GM18517 (cell line): ENCODE data around the gene NRROS.

Source experiments
- ATAC-seq: cut with Tn5 transposase; IDR thresholded peaks from one replicate; pipeline ENCODE4 v1.9.1; 2021; ENCODE audit warnings: mild to moderate bottlenecking, moderate library complexity; ENCODE audit not compliant: unreplicated experiment

NRROS gene

DNA sequence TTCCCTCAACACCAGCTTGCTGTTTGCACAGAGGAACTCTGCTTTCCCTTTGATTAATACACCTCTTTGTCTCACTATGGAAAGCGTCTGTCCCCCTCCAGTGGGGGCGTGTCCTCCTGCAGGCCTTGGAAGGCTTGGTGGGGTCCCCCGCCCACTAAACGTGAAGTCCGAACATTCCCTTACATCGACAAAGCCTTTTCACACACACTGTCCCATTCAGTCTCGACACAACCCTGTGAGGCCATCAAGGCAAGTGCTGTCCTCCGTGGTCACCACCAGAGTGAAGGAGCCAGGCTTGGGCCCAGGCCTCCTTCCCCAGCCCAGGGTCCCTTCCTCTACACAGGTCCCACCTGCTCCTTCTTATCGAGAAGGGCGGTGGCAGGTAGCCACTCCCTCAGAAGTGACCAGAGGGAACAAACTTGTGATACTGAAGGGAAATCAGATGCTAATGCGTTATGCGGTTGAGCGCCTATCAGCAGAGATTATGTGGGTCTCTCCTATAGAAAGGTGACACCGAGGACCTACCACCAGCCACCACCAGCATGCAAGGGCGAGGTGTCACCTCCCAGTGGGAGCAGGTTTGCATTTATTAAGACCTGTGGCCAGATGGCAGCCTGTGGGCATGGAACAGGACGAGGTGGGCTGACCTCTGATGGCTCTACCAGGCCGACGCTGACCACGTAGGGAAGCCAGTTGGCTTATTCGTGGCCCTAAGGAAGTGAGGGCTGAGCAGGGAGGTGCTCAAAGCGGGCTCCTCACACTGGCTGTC, 6.6 kb downstream of the NRROS start:
- ATAC-seq: no peak

- no peak for ATAC-seq
Measured at GRCh38 chr3:196646666-196647216, 7.2 kb downstream of the NRROS start.

DNA sequence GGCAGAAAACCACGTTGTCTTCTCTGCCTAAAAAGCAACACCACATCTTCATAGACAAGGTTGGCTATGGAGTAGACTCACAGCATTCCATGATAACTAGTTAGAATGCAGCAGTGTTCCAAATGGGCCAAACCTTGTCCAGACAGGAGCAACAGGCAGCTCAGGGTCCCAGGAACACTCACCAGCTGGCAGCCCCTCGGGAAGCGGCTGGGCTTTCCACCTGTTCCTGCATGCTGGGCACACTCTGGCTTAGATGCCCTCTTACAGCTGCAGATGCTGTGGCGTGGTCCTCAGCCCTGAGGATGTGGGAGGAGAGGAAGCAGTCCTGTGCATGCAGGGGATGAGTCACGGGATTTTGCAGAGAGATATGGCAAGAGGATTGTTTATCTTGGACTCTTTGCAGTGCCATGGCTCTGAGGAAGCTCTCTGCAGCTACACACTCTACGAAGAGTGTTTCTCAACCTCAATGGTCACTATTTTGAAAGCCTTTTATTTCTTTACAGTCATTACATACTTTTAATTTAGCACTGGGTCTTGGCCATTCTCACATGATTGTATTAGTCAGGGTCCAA, 11.3 kb downstream of the NRROS start:
- no peak for ATAC-seq

GRCh38 chr3:196651819-196652218, 12.3 kb downstream of the NRROS start:
- no peak for ATAC-seq

DNA sequence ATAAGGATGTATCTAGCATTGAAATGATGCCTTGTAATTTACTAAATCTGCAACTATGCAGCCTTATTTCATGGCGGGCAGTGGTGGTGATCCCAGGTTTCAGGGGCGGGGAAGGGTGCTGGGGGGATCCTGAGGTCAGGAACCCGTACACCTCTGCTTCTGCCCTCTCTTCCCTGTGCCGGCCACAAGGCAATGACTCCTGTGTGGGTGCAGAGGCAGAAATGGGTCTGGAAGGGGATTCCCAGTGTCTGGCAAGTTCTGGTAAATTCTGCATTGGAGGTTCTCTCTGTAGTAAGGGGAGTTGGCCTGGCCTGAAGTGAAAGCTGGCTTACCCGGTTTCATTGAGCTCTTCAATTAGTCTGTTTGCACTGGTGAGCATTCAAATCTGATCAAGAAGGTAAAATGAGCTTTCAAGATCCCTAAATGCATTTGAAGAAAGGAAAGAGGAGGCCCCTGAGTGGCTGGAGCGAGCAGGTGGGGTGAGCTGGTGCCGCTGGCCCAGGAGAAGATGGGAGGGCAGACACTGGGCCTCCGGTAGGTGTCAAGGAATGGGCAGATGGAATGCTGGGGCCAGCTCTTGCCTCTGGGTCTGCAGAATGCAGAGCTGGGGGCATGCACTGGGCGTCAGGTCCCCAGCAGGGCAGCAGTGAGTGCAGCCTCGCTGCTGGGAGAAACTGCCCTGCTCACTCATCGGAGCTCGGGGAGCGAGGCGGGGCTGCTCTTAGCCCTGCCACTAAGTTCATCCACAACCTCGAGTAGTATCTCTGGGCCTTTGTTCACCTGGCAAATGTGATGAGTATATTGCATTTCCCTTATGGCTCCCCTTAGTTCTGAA, 13.7 kb downstream of the NRROS start:
- no peak for ATAC-seq

DNA sequence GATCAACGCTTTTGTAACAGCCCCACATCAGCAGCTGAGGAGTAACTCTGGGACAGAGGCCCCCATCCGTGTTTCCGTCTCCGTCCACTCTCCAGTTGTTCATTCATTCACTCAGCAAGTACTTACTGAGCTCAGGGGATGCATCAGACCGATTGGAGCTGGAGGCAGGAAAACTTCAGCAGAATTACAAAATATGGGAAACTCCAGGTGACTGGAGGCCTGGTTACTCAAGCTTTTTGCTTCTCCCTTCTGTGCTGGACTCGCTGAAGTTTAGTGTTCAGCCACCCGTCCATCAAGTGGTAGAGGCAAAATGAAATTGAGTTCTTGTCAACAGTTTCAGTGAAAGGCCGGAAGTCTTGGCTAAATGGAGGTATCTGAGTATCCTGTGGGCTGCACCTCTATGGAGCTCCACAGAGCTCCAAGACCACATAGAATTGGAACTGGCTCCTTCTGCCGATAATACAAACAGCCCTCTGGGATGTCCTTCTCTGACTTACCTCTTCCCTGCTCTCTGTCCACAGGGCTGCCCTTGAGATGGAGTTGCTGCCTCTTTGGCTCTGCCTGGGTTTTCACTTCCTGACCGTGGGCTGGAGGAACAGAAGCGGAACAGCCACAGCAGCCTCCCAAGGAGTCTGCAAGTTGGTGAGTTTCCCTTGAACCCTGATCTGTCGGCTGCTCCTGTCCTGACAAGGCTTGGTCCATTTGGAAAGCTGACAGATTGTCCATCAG, 14.7 kb downstream of the NRROS start:
- no peak for ATAC-seq

GRCh38 chr3:196654735-196655090, 15.2 kb downstream of the NRROS start:
- no peak for ATAC-seq

- ATAC-seq: no peak
Measured at GRCh38 chr3:196655496-196655895, 16.0 kb downstream of the NRROS start.

GRCh38 chr3:196656213-196656612, 16.7 kb downstream of the NRROS start:
- no peak for ATAC-seq

DNA sequence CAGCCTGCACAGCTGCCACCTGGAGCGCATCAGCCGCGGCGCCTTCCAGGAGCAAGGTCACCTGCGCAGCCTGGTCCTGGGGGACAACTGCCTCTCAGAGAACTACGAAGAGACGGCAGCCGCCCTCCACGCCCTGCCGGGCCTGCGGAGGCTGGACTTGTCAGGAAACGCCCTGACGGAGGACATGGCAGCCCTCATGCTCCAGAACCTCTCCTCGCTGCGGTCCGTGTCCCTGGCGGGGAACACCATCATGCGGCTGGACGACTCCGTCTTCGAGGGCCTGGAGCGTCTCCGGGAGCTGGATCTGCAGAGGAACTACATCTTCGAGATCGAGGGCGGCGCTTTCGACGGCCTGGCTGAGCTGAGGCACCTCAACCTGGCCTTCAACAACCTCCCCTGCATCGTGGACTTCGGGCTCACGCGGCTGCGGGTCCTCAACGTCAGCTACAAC, 20.4 kb downstream of the NRROS start:
- ATAC-seq: no peak

GRCh38 chr3:196660381-196661166, 21.1 kb downstream of the NRROS start:
- no peak for ATAC-seq

GRCh38 chr3:196661400-196661799, 21.9 kb downstream of the NRROS start:
- no peak for ATAC-seq

- ATAC-seq: no peak
Measured at GRCh38 chr3:196662033-196662432, 22.5 kb downstream of the NRROS start.

- ATAC-seq: no peak
Measured at GRCh38 chr3:196662711-196663571, 23.4 kb downstream of the NRROS start.

DNA sequence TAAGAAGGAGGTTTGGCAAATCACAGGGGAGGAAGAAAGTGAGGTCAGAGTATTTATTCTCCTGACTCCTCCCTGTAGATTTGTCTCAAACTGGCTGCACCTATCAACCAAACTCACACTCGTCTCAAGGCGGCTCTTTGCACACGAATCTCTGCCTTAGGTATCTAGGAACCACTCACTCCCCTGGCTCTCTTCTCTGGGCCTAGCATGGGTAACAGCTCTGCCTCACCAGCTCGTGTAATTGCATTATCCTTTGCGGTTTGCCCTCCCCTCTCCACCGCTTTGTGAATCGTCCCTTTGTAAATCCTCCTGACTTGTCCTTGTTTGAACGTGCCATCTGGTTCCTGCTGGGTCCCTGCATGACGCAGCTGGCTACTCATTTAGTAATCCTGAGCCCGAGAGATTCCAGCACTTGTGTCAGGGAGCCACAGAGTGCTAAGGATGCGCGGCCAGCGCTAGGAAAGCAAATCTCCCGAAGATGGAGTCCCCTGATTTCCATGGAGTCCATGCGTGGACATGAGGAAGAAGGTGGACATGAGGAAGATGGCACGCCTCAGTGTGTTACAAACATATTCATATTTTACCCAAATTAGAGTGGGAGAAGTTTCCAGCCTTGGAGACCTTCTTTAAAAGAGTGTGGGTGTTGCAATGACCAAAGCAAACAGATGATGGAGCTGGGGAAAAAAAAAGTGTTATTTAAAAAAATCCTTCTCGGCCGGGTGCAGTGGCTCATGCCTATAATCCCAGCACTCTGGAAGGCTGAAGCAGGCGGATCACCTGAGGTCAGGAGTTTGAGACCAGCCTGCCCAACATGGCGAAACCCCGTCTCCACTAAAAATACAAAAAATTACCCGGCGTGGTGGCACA, 26.7 kb downstream of the NRROS start:
- ATAC-seq: no peak

DNA sequence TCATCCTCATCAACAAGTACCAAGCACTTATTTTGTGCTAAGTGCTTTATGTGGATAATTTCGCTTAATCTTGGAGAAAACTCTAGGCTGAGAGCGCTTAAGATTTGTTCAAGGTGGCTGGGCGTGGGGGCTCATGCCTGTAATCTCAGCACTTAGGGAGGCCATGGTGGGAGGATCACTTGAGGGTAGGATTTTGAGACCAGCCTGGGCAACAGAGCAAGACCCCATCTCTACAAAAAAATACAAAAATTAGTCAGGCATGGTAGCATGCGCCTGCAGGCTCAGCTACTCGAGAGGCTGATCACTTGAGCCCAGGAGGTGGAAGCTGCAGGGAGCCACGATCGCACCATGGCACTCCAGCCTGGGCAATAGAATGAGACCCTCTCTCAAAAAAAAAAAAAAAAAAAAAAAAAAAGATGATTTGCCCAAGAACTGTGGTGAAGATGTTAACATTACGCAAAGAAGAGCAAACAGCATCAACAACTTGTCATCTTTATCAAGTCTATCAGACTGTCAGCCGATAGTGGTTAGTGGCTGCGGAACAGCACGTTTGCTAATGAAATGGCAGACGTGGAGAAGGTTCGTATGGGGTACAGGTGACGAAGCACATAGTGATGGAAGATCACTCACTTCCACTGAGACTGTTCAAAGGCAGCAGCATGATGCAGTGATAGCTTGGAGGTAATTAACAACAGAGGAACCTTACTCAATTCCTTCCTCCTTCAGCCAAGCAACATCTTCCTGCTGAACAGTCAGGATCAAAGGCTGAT, 27.7 kb downstream of the NRROS start:
- ATAC-seq: no peak

GRCh38 chr3:196670339-196670738, 30.8 kb downstream of the NRROS start:
- ATAC-seq: no peak
